GM19238 (cell line): Measurements from ENCODE around the gene SSUH2.

Experiments used
- DNase-seq: peaks from one replicate; pipeline ENCODE4 v3.0.0; 2011; ENCODE audit warnings: low spot score; ENCODE audit not compliant: insufficient read length

The SSUH2 gene

GRCh38 chr3:8610951-8611350, 33.6 kb downstream of the SSUH2 start:
- no peak for DNase-seq

GRCh38 chr3:8608791-8609467, 35.7 kb downstream of the SSUH2 start:
- DNase-seq: no peak

- no peak for DNase-seq
Observed at GRCh38 chr3:8608041-8608790, 36.4 kb downstream of the SSUH2 start.

DNA sequence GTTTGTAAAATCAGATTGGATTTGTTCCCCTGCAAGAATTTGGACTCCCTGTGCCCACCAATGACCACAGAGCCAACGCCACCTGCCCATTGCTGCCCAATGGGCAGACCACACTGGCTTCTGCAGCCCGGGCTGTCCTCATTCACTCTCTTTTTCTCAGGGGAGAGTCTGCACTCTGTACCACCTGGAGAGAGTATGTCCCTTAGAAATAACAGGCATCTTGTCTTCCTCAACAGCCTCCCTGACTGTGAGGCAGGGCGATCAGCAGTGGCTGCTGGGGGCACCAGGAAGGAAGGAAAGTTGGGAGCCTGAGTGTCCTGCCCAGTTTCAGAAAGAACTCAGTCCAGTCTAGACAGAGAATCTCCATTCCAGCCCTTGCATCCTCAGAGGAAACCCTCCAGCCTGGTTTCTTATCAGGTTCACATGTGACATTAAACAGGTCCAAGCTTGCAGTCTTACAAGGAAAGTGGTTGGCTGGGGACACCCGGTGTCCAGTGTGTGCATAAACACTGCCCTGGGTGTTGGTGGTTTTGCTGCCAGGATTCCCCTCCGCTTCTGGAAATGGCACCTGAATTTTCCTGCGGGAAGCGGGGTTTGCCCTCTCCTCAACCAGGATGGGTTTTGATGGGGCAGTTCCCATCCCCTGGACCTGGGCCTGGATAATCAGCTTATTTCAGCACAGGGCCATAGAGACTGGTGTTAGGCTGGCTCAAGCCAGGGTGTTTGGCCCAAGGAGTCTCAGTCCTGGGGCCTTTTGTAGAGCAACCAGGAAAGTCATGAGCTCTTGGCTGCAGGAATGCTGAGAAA, 37.2 kb downstream of the SSUH2 start:
- DNase-seq: no peak

GRCh38 chr3:8606701-8607231, 37.8 kb downstream of the SSUH2 start:
- no peak for DNase-seq

GRCh38 chr3:8604988-8605387, 39.6 kb downstream of the SSUH2 start:
- DNase-seq: no peak

GRCh38 chr3:8604006-8604405, 40.6 kb downstream of the SSUH2 start:
- DNase-seq: no peak

GRCh38 chr3:8603115-8603710, 41.4 kb downstream of the SSUH2 start:
- DNase-seq: no peak

DNA sequence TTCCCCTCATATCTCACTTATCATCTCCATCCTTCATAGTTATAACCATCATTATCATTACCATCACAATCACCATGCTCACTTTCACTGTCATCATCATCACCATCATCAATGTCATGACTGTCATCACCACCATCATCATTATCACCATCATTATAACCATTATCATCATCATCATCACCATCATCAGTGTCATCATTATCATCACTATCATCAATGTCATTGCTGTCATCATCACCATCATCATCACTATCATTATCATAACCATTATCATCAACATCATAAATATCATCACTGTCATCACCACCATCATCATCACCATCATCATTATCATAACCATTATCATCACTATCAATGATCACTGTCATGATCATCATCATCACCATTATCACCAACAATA, 44.1 kb downstream of the SSUH2 start:
- no peak for DNase-seq

DNA sequence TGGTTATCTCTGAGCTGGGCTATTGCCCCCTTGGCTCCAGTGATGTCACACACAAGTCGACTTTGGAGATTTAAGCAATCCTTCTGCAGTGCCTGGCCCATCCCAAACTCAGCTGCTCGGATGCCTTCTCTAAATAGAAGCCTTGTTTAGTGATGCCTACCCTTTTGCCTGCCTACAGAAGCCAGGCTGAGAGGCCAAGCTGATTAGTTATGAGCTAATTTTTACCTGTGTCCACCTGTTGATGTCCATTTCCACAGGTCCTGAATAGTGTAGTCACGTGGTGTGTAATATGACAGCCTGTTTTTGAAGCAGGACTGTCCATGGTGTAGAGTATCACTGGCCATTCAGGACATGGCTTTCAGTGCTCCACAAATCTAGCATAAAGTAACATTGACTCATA, 45.5 kb downstream of the SSUH2 start:
- no peak for DNase-seq

DNA sequence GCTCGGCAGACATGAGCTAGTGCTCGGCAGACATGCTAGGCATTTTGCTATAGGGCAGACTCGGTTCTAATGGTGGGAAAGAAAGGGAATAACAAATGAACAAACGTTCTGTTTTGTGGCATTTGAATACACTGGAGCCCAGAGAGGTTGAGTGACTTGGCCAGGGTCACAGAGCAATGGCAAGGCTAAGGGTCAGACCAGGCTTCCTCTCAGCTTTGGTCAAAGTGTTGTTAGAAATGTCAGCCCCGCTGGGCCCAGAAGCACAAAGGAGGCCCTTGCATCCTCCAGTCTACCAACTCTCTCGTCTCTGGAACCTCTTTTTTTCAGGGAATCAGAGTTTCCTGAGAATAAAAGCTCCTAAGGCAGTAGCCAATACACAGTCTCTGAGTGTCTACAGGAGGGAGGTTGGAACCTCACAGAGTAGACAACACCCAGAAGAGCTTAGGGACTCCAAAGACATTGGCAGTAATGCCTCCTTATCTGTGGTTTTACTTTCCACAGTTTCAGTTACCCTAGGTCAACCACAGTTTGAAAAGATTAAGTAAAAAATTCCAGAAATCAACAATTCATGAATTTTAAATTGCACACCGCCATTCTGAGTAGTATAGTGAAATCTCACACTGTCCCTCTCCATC, 47.3 kb downstream of the SSUH2 start:
- DNase-seq: no peak

DNA sequence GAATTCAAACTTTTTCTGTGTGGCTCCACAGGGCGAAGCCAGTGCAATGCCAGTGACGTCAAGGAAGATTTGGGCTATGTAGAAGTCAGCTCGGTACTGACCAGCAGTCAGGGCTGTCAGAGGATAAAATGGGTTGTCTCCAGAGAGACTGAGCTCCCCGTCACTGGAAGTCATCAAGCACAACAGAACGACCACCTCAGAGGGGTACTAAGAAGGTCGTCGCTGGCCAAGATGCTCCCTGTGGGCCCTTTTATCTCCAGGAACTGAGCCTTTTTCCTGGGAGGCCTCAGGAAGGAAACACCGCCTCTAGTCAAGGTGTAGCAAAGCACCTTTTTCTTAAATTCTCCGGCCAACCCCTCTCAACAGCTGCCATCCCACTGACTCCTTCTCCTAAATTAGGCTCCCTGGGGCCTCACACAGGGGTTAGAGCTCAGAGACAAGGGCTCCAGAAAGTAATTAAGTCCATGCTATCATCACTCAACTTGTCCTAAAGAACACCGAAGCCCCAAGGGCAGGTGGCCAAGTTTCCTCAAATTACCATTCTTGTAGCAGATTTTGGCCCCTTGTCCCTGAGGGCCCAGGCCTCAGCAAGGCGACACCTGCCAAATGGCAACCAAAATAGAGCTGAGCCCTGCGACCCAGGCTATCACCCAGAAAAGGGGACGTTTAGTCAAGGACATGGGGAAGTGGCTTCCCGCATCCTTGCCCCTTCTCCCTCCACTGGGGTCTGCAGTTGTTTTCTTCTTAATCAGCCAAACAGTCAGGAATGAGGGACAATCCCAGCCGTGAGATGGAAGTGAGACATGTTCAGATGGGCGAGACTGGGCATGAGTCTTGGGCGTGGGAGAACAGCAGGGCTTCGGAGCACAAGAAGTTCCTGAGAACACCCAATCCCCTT, 48.0 kb downstream of the SSUH2 start:
- no peak for DNase-seq

GRCh38 chr3:8595695-8596115, 48.9 kb downstream of the SSUH2 start:
- DNase-seq: no peak

DNA sequence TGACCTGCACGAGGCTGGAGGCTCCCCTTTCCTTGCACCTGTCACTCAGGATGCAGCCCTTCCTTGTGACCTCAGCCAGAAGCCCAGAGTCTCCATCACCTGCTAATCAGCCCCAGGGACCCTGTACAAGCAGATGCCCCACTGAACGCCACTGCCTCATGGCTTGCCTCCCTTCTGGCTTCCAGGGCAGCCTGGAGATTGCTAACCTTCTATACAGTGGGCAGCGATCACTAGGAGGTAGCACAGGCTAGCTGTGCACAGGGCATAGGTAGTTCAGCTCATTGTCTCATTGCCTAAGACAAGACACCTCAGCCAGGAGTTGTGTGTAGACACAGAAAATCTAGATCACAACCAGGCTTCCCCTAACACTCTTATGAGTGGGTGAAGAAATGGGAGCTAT, 49.3 kb downstream of the SSUH2 start:
- no peak for DNase-seq

DNA sequence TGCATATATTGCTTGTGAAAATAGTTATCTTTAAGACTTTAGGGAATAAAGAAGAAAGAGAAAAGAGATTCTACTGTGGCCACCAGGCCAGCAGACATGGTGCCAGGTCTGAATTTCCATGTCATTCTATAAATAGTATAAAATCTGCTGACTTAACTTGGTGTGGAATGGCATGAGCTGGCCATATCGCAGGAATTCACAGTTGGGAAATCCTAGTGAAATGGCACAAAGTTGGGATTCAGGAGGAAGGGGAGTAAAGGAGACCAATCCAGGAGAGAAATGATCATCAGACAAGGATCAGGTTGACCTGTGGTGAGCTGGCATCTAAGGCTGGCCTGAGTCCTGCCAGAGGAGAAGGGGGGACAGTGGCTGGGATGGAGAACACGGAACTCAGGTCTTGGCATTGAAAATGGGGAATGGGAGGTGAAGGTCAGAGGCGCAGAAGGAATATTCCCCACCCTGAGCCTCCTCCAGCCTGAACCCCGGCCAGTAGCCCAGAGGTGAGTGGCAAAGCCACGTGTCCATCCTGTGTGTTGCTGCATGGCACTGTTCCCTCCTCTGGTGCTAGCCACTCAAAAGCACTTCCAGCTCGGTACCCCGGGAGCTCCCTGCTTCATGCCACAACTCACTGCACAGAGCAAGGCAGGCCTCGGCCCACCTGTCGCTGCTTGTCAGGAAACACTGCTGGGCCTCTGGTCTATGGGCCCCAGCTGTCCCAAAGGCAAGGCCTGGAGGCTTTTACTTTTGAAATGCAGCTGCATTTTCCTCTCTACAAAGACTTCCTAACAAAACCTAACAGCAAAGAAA, 51.4 kb downstream of the SSUH2 start:
- no peak for DNase-seq

DNA sequence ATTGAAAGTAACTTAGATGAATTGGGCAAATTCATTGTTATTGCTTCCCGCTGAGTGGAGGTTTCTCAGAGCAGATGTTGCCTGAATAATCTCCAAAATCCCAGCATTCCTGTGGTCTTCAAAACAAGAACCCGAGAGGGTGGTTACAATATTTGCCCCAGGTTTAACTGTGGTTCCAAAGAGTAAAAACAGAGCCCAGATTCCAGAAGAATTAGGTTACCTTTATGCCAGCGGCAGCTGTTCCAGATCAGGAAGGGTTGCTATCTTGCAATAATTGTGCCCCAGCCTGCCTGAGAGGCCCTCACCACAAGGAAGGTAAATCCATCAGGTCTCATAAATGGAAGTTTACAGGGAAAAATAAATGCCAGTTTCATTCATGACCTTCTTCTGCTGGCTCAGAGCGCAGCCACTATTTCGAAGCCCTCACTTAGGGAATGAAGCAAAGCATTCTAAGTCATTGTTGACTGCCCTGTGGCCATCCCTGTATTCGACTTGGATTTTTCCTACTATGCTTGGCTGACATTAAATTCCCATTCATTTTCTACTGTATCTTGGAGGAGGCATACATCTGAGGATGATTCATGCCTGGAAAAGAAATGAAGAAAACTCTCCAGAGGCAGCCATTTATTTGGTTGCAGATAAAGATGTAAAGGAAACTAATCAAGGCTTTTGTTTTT, 54.6 kb downstream of the SSUH2 start:
- no peak for DNase-seq

- no peak for DNase-seq
Observed at GRCh38 chr3:8584661-8585060, 59.9 kb downstream of the SSUH2 start.

DNA sequence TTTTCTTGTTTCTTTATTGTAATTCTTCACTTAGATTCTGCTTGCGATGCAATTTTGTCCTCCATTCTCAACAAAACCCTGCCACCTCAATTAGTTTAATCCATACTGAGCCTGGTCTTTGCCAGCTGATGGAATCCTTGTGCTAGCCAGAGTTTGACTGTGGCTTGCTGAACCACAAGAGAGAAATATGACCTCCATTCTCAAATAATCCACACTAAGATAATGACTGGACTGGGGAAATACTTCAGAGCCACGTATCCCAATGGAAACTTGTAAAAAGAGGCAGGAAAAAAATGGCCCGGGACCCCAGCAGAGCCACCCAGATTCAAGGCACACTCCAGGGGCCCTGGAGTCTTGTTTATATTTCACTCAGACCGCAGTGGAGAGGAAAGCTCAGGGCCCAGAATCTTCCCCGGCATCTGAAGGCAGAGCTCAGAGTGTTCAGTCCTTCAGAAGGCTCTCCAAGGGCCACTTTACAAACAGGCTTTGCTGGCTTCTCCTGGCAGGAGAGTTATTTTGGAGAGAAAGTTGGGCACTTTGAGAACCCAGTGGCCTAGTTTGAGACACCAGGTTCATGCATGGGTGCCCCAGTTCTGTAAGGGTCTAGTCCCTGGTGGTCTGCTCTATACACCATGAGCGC, 62.7 kb downstream of the SSUH2 start:
- no peak for DNase-seq
